ENCODE data around the gene RILPL1. TPM values are rescaled to one million over a fixed set of nuclear protein-coding genes. Genes with fewer than 3 reads are reported as not detected.

Gene RILPL1
- total and polyA plus RNA-seq, 4 donors = 1.3 to 2.7 (median 2.1) TPM

DNA sequence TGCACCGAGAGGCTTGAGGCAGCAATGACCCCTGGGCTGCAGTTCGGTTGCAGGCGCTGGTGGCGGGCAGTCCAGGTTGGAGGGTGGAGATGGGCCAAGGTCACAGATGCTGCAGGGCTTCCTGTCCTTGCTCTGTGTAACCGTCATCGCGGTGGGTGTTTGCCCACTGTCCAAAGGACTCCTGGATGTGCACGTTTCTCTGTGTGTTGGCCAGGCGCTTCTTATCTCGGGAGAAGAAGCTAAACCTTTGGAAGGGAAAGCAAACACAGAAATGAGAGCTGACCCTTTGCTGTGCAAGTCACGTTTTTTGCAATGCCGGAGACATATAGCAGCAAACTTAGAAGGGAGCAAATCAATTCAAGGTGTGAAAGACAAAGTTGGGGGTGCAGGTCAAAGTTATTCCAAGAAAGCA, 61.1 kb downstream of the RILPL1 start:
- TF ChIP-seq RAD21 (IDR thresholded peaks at IDR 0.05) = no peak
- TF ChIP-seq RXRA (IDR thresholded peaks at IDR 0.05) = no peak
- no peak for TF ChIP-seq JUND (IDR thresholded peaks at IDR 0.05)
- TF ChIP-seq, protein P1, sequence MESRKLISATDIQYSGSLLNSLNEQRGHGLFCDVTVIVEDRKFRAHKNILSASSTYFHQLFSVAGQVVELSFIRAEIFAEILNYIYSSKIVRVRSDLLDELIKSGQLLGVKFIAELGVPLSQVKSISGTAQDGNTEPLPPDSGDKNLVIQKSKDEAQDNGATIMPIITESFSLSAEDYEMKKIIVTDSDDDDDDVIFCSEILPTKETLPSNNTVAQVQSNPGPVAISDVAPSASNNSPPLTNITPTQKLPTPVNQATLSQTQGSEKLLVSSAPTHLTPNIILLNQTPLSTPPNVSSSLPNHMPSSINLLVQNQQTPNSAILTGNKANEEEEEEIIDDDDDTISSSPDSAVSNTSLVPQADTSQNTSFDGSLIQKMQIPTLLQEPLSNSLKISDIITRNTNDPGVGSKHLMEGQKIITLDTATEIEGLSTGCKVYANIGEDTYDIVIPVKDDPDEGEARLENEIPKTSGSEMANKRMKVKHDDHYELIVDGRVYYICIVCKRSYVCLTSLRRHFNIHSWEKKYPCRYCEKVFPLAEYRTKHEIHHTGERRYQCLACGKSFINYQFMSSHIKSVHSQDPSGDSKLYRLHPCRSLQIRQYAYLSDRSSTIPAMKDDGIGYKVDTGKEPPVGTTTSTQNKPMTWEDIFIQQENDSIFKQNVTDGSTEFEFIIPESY (IDR thresholded peaks at IDR 0.05) = no peak
- no peak for TF ChIP-seq TAF1 (conservative IDR thresholded peaks at IDR 0.05)
- no peak for TF ChIP-seq HNF4G (IDR thresholded peaks at IDR 0.05)
- TF ChIP-seq, protein P2, sequence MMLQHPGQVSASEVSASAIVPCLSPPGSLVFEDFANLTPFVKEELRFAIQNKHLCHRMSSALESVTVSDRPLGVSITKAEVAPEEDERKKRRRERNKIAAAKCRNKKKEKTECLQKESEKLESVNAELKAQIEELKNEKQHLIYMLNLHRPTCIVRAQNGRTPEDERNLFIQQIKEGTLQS (IDR thresholded peaks at IDR 0.05) = no peak
- TF ChIP-seq SP1 (IDR thresholded peaks at IDR 0.05) = no peak
- no peak for TF ChIP-seq YY1 (IDR thresholded peaks at IDR 0.05)
- TF ChIP-seq NR2F2 (IDR thresholded peaks at IDR 0.05) = no peak
- TF ChIP-seq, protein P3, sequence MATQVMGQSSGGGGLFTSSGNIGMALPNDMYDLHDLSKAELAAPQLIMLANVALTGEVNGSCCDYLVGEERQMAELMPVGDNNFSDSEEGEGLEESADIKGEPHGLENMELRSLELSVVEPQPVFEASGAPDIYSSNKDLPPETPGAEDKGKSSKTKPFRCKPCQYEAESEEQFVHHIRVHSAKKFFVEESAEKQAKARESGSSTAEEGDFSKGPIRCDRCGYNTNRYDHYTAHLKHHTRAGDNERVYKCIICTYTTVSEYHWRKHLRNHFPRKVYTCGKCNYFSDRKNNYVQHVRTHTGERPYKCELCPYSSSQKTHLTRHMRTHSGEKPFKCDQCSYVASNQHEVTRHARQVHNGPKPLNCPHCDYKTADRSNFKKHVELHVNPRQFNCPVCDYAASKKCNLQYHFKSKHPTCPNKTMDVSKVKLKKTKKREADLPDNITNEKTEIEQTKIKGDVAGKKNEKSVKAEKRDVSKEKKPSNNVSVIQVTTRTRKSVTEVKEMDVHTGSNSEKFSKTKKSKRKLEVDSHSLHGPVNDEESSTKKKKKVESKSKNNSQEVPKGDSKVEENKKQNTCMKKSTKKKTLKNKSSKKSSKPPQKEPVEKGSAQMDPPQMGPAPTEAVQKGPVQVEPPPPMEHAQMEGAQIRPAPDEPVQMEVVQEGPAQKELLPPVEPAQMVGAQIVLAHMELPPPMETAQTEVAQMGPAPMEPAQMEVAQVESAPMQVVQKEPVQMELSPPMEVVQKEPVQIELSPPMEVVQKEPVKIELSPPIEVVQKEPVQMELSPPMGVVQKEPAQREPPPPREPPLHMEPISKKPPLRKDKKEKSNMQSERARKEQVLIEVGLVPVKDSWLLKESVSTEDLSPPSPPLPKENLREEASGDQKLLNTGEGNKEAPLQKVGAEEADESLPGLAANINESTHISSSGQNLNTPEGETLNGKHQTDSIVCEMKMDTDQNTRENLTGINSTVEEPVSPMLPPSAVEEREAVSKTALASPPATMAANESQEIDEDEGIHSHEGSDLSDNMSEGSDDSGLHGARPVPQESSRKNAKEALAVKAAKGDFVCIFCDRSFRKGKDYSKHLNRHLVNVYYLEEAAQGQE (IDR thresholded peaks at IDR 0.05) = no peak
- no peak for TF ChIP-seq HNF4A (conservative IDR thresholded peaks at IDR 0.05)
- no peak for TF ChIP-seq EGR1 (IDR thresholded peaks at IDR 0.05; ENCODE audit: low read depth in 2 of 2)
- TF ChIP-seq FOXA1 (IDR thresholded peaks at IDR 0.05) = no peak
- TF ChIP-seq GABPA (IDR thresholded peaks at IDR 0.05 in 1 of 2, conservative IDR thresholded peaks at IDR 0.05 in 1 of 2) = no peak
- TF ChIP-seq, protein P4, sequence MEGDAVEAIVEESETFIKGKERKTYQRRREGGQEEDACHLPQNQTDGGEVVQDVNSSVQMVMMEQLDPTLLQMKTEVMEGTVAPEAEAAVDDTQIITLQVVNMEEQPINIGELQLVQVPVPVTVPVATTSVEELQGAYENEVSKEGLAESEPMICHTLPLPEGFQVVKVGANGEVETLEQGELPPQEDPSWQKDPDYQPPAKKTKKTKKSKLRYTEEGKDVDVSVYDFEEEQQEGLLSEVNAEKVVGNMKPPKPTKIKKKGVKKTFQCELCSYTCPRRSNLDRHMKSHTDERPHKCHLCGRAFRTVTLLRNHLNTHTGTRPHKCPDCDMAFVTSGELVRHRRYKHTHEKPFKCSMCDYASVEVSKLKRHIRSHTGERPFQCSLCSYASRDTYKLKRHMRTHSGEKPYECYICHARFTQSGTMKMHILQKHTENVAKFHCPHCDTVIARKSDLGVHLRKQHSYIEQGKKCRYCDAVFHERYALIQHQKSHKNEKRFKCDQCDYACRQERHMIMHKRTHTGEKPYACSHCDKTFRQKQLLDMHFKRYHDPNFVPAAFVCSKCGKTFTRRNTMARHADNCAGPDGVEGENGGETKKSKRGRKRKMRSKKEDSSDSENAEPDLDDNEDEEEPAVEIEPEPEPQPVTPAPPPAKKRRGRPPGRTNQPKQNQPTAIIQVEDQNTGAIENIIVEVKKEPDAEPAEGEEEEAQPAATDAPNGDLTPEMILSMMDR (IDR thresholded peaks at IDR 0.05; ENCODE audit: low read depth, low read length, missing input control) = no peak
- TF ChIP-seq, protein P5, sequence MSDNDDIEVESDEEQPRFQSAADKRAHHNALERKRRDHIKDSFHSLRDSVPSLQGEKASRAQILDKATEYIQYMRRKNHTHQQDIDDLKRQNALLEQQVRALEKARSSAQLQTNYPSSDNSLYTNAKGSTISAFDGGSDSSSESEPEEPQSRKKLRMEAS (IDR thresholded peaks at IDR 0.05) = no peak
- TF ChIP-seq FOXA2 (IDR thresholded peaks at IDR 0.05) = no peak
- Histone ChIP-seq H3K36me3 (ENCODE audit: control insufficient read depth in 4 of 4, insufficient read depth in 3 of 4, low read depth in 1 of 4, low read length in 3 of 4) (peaks cover 0 to 10% (median 1%) of the 10 kb centered on the region in 4 donors), H3K27me3 (ENCODE audit: control insufficient read depth in 4 of 4, insufficient read depth in 4 of 4, low read length in 3 of 4) (no peaks in the 10 kb centered on the region), H3K27ac (ENCODE audit: low read depth in 1 of 2, low read length in 2 of 2) (no peak overlapping the region), H3K4me1 (ENCODE audit: control insufficient read depth in 4 of 4, insufficient read depth in 4 of 4, low read length in 3 of 4) (peaks cover 0 to 12% (median 3%) of the 10 kb centered on the region in 4 donors), H3K9me3 (ENCODE audit: control insufficient read depth in 4 of 4, low read length in 3 of 4) (no peaks in the 10 kb centered on the region), H3K9ac (ENCODE audit: low read depth in 1 of 2, low read length in 2 of 2) (no peak overlapping the region), H3K4me3 (ENCODE audit: low read depth in 1 of 3, low read length in 3 of 3) (no peak overlapping the region)
- WGBS = 48% methylated on average over 12 of the region's 12 CpGs
- DNase-seq (ENCODE audit: low spot score) = peak; percentile 54
